HG03520 (cell line): Measurements from ENCODE around the gene KIFBP.
A peak's percentile ranks its signal among the peaks of the same experiment; 100 is the strongest.
"Not testable (repeated sequence)": the region's sequence is repeated elsewhere in the genome, so short reads cannot be mapped to it uniquely, and the experiment has no call there.

ENCODE experiments used
- ATAC-seq: cut with Tn5 transposase; IDR thresholded peaks from one replicate; pipeline ENCODE4 v1.9.1; 2021; ENCODE audit warnings: mild to moderate bottlenecking, moderate library complexity; ENCODE audit not compliant: unreplicated experiment

Gene KIFBP

GRCh38 chr10:69004821-69005220 lies 16.2 kb downstream of the KIFBP start:
- no peak for ATAC-seq

- no peak for ATAC-seq
Measured at GRCh38 chr10:69005704-69006485, 17.3 kb downstream of the KIFBP start.

- no peak for ATAC-seq
Measured at GRCh38 chr10:69007260-69007659, 18.7 kb downstream of the KIFBP start.

GRCh38 chr10:69009360-69009759 lies 20.8 kb downstream of the KIFBP start:
- ATAC-seq, result no peak

GRCh38 chr10:69010151-69010640 lies 21.6 kb downstream of the KIFBP start:
- ATAC-seq, result no peak

- ATAC-seq, result not testable (repeated sequence)
Measured at GRCh38 chr10:69012778-69013177, 24.2 kb downstream of the KIFBP start.

- no peak for ATAC-seq
Measured at GRCh38 chr10:69014171-69014570, 25.6 kb downstream of the KIFBP start.

- ATAC-seq, result no peak
Measured at GRCh38 chr10:69018613-69019012, 30.0 kb downstream of the KIFBP start.

GRCh38 chr10:69022611-69023010 lies 34.0 kb downstream of the KIFBP start:
- no peak for ATAC-seq

GRCh38 chr10:69025370-69025896 lies 36.8 kb downstream of the KIFBP start:
- no peak for ATAC-seq

GRCh38 chr10:69033256-69033655 lies 44.7 kb downstream of the KIFBP start:
- ATAC-seq, result no peak

GRCh38 chr10:69037489-69037888 lies 48.9 kb downstream of the KIFBP start:
- ATAC-seq, result no peak

GRCh38 chr10:69040904-69041303 lies 52.3 kb downstream of the KIFBP start:
- not testable (repeated sequence) for ATAC-seq

GRCh38 chr10:69042417-69042816 lies 53.8 kb downstream of the KIFBP start:
- ATAC-seq, result no peak

- ATAC-seq, result no peak
Measured at GRCh38 chr10:69042838-69043237, 54.2 kb downstream of the KIFBP start.

GRCh38 chr10:69043931-69044531 lies 55.4 kb downstream of the KIFBP start:
- ATAC-seq, result no peak

- no peak for ATAC-seq
Measured at GRCh38 chr10:69044546-69044945, 55.9 kb downstream of the KIFBP start.

- ATAC-seq, result peak; percentile 79
Measured at GRCh38 chr10:69045441-69046300, 57.1 kb downstream of the KIFBP start.

- no peak for ATAC-seq
Measured at GRCh38 chr10:69047111-69047832, 58.7 kb downstream of the KIFBP start.

- ATAC-seq, result no peak
Measured at GRCh38 chr10:69048103-69048502, 59.5 kb downstream of the KIFBP start.

GRCh38 chr10:69049566-69049961 lies 61.0 kb downstream of the KIFBP start:
- ATAC-seq, result no peak
